ENCODE results near the gene PRKCQ.

PRKCQ gene

DNA sequence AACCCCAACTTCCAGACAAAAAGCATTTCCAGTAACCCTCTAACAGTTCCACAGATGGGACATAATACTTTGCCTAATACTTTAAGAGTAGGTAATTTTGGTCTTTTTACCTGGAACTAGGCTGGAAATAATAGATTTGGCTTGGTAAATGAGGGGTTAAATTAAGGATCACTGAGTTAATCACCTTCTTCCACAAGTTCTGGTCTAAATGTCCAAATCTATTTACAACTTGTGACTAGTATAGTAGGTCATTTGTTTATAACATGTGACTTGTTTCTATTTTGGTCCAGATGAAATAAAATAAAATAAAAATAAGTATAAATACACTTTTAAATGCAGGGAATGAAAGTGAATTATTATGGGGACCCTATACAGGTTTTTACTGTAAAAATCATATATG, 80.1 kb downstream of the PRKCQ start:
- H3K9me2 ChIP-seq (replicated peaks; ENCODE audit: insufficient read depth, low read length), result no peaks in the 10 kb centered on the region
- H3K36me3 ChIP-seq (ENCODE audit: low read length), result no peaks in the 10 kb centered on the region
- H3K27ac ChIP-seq (ENCODE audit: low read depth, low read length), result no peak overlapping the region
- H3K4me3 ChIP-seq (ENCODE audit: insufficient read depth, low read length, poor library complexity, severe bottlenecking), result no peak overlapping the region
- no peak overlapping the region for H2AFZ ChIP-seq (ENCODE audit: low read depth, low read length, severe bottlenecking)
- TF ChIP-seq, protein P1, sequence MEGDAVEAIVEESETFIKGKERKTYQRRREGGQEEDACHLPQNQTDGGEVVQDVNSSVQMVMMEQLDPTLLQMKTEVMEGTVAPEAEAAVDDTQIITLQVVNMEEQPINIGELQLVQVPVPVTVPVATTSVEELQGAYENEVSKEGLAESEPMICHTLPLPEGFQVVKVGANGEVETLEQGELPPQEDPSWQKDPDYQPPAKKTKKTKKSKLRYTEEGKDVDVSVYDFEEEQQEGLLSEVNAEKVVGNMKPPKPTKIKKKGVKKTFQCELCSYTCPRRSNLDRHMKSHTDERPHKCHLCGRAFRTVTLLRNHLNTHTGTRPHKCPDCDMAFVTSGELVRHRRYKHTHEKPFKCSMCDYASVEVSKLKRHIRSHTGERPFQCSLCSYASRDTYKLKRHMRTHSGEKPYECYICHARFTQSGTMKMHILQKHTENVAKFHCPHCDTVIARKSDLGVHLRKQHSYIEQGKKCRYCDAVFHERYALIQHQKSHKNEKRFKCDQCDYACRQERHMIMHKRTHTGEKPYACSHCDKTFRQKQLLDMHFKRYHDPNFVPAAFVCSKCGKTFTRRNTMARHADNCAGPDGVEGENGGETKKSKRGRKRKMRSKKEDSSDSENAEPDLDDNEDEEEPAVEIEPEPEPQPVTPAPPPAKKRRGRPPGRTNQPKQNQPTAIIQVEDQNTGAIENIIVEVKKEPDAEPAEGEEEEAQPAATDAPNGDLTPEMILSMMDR (IDR thresholded peaks at IDR 0.05; ENCODE audit: insufficient read depth, low read length, poor library complexity, severe bottlenecking), result no peak
- no peak for TF ChIP-seq EZH2phosphoT487 (conservative IDR thresholded peaks at IDR 0.05; ENCODE audit: low read length)
- H3K79me2 ChIP-seq (ENCODE audit: insufficient read depth, low read length), result no peaks in the 10 kb centered on the region
- H3K9ac ChIP-seq (ENCODE audit: low read length), result no peak overlapping the region
- no peaks in the 10 kb centered on the region for H3F3A ChIP-seq (ENCODE audit: insufficient read depth)
- H3K27me3 ChIP-seq (ENCODE audit: low read length), result no peaks in the 10 kb centered on the region; the same call in 1 of the 2 replicates
- H4K20me1 ChIP-seq (ENCODE audit: low read depth, low read length), result no peaks in the 10 kb centered on the region
- no peaks in the 10 kb centered on the region for H3K9me3 ChIP-seq (ENCODE audit: insufficient read depth, low read length)
- H3K4me2 ChIP-seq (ENCODE audit: low read depth, low read length, poor library complexity, severe bottlenecking), result no peak overlapping the region

DNA sequence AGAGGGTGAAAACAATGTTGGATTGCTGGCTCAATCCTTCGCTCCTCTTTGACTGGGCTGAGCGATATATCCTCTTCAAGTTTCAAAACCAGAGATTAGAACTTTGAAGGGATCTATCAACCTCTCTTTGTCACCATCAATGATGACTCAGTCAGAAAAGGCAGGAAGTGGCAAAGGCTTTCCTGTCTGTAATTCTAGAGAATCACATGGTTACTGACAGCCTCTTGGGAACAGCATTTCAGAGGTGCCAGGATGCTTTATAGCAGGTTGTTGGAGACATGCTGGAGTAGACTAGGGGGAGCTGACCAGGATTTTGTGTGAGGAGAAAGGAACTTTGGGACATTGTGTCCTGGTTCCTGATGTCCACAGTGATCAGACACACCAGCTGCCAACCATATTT, 81.3 kb downstream of the PRKCQ start:
- Histone ChIP-seq H3K79me2 (ENCODE audit: insufficient read depth, low read length) (no peaks in the 10 kb centered on the region), H4K20me1 (ENCODE audit: low read depth, low read length) (no peaks in the 10 kb centered on the region), H3K27me3 (ENCODE audit: low read length) (no peaks in the 10 kb centered on the region; the same call in 1 of the 2 replicates), H3F3A (ENCODE audit: insufficient read depth) (no peaks in the 10 kb centered on the region), H3K9me2 (replicated peaks; ENCODE audit: insufficient read depth, low read length) (no peaks in the 10 kb centered on the region), H3K9ac (ENCODE audit: low read length) (no peak overlapping the region), H3K4me2 (ENCODE audit: low read depth, low read length, poor library complexity, severe bottlenecking) (no peak overlapping the region), H2AFZ (ENCODE audit: low read depth, low read length, severe bottlenecking) (no peak overlapping the region), H3K9me3 (ENCODE audit: insufficient read depth, low read length) (no peaks in the 10 kb centered on the region), H3K27ac (ENCODE audit: low read depth, low read length) (no peak overlapping the region), H3K36me3 (ENCODE audit: low read length) (no peaks in the 10 kb centered on the region), H3K4me3 (ENCODE audit: insufficient read depth, low read length, poor library complexity, severe bottlenecking) (no peak overlapping the region)
- TF ChIP-seq, protein P1 (IDR thresholded peaks at IDR 0.05; ENCODE audit: insufficient read depth, low read length, poor library complexity, severe bottlenecking), result no peak
- no peak for TF ChIP-seq EZH2phosphoT487 (conservative IDR thresholded peaks at IDR 0.05; ENCODE audit: low read length)

DNA sequence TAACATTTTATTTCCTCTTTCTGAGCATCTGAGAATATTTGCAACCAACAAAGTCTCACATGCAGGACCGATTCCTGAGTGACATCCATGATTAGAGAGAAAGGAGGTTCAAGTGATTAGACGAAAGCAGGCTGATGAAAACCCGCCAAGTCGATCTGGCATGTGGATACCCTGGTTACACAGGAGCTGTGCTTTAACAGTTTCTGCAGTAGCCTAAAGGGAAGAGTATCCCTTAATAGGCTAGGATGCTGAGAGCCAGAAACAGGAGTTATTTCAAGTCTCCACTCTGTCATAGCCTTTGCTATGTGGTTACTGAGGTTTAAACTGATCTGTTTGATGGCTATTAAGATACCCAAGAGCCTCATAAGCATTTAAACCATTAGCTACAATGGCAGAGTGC, 82.5 kb downstream of the PRKCQ start:
- no peak overlapping the region for H3K4me2 ChIP-seq (ENCODE audit: low read depth, low read length, poor library complexity, severe bottlenecking)
- H3K9ac ChIP-seq (ENCODE audit: low read length), result no peak overlapping the region

More for the DNA sequence above, 82.5 kb downstream of the PRKCQ start:
- Histone ChIP-seq H4K20me1 (ENCODE audit: low read depth, low read length) (no peaks in the 10 kb centered on the region), H2AFZ (ENCODE audit: low read depth, low read length, severe bottlenecking) (no peak overlapping the region), H3K9me3 (ENCODE audit: insufficient read depth, low read length) (no peaks in the 10 kb centered on the region), H3K27me3 (ENCODE audit: low read length) (no peaks in the 10 kb centered on the region; the same call in 1 of the 2 replicates), H3K9me2 (replicated peaks; ENCODE audit: insufficient read depth, low read length) (no peaks in the 10 kb centered on the region), H3K4me3 (ENCODE audit: insufficient read depth, low read length, poor library complexity, severe bottlenecking) (no peak overlapping the region), H3K79me2 (ENCODE audit: insufficient read depth, low read length) (no peaks in the 10 kb centered on the region), H3K36me3 (ENCODE audit: low read length) (no peaks in the 10 kb centered on the region), H3F3A (ENCODE audit: insufficient read depth) (no peaks in the 10 kb centered on the region), H3K27ac (ENCODE audit: low read depth, low read length) (no peak overlapping the region)
- no peak for TF ChIP-seq EZH2phosphoT487 (conservative IDR thresholded peaks at IDR 0.05; ENCODE audit: low read length)
- TF ChIP-seq, protein P1 (IDR thresholded peaks at IDR 0.05; ENCODE audit: insufficient read depth, low read length, poor library complexity, severe bottlenecking), result no peak
